ENCODE measurements around the gene APOA5.
"Not testable (repeated sequence)": the region's sequence is repeated elsewhere in the genome, so short reads cannot be mapped to it uniquely, and the experiment has no call there.

The APOA5 gene, protein sequence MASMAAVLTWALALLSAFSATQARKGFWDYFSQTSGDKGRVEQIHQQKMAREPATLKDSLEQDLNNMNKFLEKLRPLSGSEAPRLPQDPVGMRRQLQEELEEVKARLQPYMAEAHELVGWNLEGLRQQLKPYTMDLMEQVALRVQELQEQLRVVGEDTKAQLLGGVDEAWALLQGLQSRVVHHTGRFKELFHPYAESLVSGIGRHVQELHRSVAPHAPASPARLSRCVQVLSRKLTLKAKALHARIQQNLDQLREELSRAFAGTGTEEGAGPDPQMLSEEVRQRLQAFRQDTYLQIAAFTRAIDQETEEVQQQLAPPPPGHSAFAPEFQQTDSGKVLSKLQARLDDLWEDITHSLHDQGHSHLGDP

DNA sequence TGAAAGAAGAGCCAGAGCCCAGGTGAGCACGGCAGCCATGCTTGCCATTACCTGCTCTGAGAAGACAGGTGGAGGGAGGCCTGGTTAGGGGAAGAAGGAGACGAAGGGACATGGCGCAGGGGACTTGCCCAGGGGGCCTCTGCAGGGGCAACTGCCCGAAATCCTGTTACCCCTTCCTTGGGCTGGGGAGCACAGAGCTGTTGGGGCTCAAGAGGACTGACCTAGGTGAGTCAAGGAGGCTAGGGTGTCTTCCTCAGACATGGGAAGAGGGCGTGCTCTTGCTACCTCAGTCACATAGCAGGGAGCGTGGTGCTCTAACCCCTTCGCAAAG lies at the start of gene APOA5:
TSS of gene APOA5 (minus strand) at position 67 of the 331 bp plus-strand sequence. CDS start at position 48, 19 bp downstream.
- no peak for DNase-seq (ENCODE audit: low spot score)

DNA sequence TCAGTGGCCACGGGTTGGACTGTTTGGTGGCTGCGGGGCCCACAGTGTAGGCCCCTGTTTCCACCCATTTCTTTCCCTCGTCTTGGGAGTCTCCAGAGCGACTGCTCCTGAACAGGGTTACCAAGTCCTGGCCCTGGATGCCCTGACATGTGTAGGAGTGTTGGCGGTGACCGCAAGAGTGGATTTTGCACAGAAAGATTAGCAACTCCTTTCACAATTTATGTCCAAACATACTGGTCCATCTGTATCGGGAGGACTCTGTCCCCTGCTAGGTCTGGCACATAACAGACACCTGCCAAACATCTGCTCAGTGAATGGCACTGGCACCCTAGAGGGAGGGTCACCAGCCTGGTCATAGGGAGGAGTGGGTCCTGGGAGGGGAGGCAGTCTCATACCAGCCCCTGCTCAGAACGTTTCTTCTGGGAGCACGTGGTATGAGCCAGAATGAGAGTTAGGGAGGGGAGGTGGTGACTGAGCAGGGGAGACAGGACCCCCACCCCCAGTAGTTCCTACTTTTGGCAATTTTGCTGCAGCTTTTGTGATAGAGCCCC lies 49.1 kb upstream of the APOA5 start:
- DNase-seq (ENCODE audit: low spot score): no peak

DNA sequence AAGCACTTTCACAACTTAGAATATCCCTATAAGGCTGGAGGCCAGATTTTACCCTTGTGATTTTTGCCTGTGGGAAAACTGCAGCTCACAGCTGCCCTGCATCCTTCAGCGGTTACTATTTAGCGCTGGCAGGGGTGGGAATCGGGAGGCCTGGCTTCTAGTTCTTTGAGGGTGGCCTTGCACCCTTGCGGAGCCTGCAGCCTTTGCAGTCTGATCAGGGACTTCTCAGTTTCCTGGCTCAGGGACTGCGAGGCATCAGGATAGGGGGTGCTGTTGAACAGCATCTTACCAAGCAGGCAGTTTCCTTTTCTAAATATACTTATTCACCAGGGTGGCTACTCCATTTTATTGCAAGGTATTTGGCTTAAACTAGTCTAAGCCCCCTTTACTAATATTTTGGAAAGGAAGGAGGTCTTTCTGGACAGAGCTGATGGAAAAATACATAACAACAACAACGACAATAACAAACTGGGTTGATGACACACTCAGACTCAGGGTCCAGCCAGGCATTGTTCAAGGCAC lies 48.6 kb upstream of the APOA5 start:
- peak; percentile 42 for DNase-seq (ENCODE audit: low spot score)

DNA sequence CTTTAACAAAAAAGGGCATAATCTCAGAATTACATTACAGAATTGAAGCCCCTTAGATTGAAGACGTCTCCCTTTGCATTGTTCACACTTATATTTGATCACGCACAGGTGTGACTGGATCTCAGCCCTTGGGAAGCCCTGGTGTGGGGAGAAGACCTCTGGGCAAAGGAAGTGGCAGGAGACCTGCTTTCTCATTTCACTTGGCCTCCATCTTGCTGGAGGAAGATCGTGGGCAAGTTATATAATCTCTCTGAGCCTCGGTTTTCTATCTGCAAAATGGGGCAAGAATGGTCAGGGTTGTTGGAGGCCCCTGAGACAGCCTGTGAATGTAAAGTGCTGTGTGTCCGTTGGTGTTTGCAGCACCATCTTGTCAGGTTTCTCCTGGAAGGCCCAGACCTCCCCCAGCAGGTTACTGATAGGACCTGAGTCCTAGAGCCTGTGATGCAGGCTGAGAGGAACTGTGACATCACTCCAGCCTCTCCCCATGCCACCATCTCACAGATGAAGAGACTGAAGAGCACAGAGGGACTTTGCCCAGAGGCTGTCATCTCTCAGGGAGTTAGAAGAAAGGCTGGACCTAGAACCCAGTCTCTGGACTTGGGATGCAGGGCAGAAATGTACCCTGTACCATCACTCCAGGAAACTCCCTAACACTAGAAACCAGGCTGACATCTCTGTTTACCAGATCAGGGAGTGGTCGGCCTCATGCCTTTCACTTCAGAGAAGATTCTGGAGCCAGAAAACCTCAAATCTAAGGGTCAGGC lies 46.8 kb upstream of the APOA5 start:
- no peak for DNase-seq (ENCODE audit: low spot score)

DNA sequence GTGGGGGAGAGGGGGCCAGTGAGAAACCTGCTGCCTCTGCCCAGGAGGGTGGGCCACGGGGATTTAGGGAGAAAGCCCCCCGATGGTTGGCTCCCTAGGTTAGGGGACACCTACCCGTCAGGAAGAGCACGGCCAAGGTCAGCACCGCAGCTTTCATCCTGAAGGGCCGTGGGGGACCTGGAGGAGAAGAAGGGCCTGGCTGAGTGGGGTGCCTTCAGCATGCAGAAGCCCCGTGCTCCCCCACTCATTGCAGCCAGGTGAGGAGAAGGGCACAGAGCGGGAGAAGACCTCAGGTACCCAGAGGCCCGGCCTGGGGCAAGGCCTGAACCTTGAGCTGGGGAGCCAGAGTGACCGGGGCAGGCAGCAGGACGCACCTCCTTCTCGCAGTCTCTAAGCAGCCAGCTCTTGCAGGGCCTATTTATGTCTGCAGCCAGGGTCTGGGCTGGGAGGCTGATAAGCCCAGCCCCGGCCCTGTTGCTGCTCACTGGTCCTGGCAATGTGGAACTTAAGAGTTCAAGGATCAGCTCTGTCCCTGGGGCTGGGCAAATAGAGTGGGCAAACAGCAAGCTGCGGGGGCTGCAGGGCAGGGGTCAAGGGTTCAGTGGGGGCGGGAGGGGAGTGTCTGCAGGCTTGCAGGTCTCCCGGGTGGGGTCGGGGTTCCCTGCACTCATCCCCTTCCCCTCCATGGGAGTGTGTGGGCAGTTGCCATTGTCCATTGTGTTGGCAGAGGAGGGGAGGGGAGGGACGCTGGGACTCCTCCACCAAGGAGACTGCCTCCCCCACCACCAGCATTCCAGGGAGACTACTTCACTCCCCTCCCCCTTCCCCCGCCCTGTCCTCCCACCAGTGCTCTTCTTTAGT lies 45.8 kb upstream of the APOA5 start, which contains the start of gene APOA1:
TSS of gene APOA1 (minus strand) at position 392 of the 861 bp plus-strand sequence. CDS start at position 157, 235 bp downstream.
- DNase-seq (ENCODE audit: low spot score): peak; percentile 66

DNA sequence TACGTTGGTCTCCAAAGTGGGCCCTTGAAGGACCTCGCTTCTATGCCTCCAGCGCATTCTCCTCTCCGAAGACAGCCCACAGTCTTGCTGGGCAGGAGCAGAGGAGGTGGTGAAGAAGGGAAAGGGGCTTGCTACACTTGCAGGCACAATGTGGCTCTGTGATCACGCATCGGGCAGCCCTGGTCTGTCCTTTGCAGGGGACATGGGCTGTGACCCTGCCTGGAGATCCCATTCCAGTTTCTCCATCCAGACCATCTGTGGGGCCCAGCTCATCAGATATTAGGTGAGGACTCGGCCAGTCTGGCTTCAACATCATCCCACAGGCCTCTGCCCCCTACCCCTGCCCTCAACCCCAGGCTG lies 44.9 kb upstream of the APOA5 start:
- DNase-seq (ENCODE audit: low spot score): no peak

DNA sequence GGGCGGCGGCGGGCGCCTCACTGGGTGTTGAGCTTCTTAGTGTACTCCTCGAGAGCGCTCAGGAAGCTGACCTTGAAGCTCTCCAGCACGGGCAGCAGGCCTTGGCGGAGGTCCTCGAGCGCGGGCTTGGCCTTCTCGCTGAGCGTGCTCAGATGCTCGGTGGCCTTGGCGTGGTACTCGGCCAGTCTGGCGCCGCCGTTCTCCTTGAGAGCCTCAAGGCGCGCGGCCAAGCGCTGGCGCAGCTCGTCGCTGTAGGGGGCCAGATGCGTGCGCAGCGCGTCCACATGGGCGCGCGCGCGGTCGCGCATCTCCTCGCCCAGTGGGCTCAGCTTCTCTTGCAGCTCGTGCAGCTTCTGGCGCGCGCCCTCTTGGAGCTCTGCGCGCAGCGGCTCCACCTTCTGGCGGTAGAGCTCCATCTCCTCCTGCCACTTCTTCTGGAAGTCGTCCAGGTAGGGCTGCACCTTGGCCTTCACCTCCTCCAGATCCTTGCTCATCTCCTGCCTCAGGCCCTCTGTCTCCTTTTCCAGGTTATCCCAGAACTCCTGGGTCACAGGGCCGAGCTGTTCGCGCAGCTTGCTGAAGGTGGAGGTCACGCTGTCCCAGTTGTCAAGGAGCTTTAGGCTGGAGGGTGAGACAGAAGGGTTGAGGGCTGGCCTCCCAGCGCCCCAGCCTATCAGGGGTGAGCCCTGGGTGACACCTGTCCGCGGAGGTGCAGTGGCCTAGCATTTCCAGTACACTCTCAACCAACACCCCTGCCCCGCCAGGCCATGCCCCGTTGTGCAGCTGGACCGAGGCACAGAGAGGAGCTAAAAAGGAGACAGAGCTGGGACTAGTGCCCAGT lies 44.3 kb upstream of the APOA5 start:
- DNase-seq (ENCODE audit: low spot score): peak; percentile 92

DNA sequence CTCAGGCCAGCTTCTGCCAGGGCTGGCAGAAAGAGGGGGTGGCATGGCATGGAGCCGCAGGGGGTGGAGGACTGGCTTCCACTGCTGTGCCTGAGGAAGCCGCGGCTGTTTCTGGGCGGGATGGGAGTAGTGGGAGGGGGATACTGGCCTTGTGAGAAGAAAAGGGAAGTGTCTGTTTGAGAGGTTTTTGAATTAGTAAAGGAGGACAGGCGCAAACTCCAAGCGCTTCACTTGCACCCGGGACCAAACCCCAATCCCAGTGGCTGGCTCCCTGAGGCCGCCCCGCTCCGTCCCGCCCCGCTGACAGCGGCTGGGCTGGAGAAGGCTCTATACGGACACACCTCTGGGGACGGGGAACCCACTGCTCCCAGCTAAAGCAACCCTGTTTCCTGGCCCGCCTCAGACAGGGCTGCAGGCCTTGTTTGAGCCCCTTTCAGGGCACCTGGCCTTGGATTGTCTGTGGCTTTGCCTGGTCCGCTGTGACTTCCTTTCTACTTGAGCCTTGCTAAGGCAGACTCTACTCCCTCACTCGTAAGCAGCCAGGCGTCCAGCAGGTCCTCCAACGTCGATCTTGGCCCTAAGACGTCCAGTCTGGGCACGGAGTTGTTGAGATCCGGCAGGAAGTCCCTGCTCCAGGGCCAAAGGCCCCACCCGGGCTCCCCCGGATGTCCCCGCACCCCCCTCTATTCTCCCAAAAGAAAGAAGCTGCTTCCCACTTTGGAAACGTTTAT lies 43.5 kb upstream of the APOA5 start:
- DNase-seq (ENCODE audit: low spot score): peak; percentile 37

DNA sequence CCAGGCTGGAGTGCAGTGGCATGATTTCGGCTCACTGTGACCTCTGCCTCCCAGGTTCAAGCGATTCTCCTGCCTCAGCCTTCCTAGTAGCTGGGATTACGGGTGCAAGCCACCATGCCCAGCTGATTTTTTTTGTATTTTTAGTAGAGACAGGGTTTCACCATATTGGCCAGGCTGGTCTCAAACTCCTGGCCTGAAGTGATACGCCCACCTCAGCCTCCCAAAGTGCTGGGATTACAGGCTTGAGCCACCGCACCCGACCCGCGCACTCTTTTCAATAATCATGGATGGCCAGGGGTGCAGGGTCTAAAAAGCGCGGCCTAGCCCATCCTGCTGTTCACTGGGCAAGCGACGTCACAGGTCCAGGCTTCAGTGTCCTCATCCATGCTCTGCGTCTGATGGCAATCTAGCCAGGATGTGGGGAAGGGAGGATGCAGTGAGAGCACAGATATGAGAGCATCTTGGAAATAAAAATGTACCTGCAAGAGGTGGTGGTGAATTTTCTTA lies 42.9 kb upstream of the APOA5 start:
- DNase-seq (ENCODE audit: low spot score): not testable (repeated sequence)

DNA sequence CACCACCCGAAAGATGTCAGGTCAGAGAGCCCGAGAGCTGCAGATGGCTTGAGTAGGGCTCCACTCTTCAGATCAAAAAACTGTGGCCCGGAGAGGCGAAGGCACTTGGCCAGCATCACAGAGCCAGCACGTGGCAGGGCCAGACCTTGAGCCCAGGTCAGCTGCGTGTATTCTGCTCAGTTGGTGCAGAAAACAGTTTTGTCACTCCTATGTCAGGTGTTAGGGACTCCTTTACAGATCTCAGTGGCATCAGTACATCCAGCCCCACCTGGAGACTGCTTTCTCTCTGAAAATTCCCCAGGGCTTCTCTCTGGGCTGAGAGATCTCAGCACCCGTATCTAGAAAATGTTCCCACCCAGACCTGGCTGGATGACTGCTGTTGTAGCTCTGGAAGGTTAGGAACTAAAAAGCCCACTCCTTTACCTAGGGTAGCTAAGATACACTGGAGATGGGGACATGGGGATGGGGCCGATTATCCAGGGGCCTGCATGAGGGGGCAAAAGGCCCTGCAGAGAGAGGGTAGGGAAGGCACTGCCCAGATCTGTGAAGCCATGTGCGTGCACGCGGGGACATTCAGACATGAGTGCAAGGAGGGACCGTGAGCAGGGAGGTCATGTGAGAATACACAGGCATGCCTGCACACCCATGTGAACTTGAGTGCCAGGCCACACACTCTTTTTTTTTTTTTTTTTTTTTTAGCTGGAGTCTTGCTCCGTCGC lies 42.3 kb upstream of the APOA5 start:
- no peak for DNase-seq (ENCODE audit: low spot score)

DNA sequence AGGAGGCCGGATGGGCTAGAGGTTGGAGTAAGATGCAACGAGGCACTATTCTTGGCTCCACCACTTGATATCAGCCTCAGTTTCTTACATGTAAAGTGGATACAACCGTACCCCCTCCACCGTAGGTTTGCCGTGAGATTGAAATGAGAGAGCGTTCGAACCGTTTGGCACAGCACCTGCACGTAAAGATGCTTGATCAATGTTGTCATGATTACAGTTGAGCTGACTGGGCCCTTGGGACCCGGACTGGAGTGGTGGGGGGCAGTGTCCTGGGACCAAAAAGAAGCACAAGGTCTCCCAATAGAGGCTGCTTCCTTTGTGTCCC lies 41.8 kb upstream of the APOA5 start:
- no peak for DNase-seq (ENCODE audit: low spot score)

DNA sequence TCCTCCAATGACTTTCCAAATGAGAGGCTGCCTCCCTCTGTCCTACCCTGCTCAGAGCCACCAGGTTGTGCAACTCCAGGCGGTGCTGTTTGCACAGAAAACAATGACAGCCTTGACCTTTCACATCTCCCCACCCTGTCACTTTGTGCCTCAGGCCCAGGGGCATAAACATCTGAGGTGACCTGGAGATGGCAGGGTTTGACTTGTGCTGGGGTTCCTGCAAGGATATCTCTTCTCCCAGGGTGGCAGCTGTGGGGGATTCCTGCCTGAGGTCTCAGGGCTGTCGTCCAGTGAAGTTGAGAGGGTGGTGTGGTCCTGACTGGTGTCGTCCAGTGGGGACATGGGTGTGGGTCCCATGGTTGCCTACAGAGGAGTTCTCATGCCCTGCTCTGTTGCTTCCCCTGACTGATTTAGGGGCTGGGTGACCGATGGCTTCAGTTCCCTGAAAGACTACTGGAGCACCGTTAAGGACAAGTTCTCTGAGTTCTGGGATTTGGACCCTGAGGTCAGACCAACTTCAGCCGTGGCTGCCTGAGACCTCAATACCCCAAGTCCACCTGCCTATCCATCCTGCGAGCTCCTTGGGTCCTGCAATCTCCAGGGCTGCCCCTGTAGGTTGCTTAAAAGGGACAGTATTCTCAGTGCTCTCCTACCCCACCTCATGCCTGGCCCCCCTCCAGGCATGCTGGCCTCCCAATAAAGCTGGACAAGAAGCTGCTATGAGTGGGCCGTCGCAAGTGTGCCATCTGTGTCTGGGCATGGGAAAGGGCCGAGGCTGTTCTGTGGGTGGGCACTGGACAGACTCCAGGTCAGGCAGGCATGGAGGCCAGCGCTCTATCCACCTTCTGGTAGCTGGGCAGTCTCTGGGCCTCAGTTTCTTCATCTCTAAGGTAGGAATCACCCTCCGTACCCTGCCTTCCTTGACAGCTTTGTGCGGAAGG lies 40.9 kb upstream of the APOA5 start:
- DNase-seq (ENCODE audit: low spot score): no peak

DNA sequence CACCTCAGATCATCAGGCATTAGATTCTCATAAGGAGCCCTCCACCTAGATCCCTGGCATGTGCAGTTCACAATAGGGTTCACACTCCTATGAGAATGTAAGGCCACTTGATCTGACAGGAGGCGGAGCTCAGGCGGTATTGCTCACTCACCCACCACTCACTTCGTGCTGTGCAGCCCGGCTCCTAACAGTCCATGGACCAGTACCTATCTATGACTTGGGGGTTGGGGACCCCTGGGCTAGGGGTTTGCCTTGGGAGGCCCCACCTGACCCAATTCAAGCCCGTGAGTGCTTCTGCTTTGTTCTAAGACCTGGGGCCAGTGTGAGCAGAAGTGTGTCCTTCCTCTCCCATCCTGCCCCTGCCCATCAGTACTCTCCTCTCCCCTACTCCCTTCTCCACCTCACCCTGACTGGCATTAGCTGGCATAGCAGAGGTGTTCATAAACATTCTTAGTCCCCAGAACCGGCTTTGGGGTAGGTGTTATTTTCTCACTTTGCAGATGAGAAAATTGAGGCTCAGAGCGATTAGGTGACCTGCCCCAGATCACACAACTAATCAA lies 40.2 kb upstream of the APOA5 start:
- no peak for DNase-seq (ENCODE audit: low spot score)

DNA sequence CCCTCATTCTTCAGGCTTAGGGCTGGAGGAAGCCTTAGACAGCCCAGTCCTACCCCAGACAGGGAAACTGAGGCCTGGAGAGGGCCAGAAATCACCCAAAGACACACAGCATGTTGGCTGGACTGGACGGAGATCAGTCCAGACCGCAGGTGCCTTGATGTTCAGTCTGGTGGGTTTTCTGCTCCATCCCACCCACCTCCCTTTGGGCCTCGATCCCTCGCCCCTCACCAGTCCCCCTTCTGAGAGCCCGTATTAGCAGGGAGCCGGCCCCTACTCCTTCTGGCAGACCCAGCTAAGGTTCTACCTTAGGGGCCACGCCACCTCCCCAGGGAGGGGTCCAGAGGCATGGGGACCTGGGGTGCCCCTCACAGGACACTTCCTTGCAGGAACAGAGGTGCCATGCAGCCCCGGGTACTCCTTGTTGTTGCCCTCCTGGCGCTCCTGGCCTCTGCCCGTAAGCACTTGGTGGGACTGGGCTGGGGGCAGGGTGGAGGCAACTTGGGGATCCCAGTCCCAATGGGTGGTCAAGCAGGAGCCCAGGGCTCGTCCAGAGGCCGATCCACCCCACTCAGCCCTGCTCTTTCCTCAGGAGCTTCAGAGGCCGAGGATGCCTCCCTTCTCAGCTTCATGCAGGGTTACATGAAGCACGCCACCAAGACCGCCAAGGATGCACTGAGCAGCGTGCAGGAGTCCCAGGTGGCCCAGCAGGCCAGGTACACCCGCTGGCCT lies 38.7 kb upstream of the APOA5 start:
- no peak for DNase-seq (ENCODE audit: low spot score)

DNA sequence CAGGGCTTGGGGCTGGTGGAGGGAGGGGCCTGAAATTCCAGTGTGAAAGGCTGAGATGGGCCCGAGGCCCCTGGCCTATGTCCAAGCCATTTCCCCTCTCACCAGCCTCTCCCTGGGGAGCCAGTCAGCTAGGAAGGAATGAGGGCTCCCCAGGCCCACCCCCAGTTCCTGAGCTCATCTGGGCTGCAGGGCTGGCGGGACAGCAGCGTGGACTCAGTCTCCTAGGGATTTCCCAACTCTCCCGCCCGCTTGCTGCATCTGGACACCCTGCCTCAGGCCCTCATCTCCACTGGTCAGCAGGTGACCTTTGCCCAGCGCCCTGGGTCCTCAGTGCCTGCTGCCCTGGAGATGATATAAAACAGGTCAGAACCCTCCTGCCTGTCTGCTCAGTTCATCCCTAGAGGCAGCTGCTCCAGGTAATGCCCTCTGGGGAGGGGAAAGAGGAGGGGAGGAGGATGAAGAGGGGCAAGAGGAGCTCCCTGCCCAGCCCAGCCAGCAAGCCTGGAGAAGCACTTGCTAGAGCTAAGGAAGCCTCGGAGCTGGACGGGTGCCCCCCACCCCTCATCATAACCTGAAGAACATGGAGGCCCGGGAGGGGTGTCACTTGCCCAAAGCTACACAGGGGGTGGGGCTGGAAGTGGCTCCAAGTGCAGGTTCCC lies 38.0 kb upstream of the APOA5 start, which contains the start of gene APOC3:
TSS of gene APOC3 (plus strand) at position 383 of the 659 bp plus-strand sequence. CDS start 676 bp downstream, outside the sequence.
- no peak for DNase-seq (ENCODE audit: low spot score)

DNA sequence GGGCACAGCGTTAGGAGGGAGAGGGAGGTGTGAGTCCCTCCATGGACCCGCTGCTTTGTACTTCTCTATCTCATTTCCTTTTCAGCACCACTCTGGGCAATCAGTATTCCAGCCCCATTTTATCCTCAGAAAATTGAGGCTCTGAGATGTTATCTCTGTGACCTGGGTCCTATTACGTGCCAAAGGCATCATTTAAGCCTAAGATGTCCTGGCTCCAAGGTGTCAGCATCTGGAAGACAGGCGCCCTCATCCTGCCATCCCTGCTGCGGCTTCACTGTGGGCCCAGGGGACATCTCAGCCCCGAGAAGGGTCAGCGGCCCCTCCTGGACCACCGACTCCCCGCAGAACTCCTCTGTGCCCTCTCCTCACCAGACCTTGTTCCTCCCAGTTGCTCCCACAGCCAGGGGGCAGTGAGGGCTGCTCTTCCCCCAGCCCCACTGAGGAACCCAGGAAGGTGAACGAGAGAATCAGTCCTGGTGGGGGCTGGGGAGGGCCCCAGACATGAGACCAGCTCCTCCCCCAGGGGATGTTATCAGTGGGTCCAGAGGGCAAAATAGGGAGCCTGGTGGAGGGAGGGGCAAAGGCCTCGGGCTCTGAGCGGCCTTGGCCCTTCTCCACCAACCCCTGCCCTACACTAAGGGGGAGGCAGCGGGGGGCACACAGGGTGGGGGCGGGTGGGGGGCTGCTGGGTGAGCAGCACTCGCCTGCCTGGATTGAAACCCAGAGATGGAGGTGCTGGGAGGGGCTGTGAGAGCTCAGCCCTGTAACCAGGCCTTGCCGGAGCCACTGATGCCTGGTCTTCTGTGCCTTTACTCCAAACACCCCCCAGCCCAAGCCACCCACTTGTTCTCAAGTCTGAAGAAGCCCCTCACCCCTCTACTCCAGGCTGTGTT lies 37.2 kb upstream of the APOA5 start:
- no peak for DNase-seq (ENCODE audit: low spot score)

All from iPS-NIHi11 (cell line).